ENCODE results near the gene TMSB15C.

The TMSB15C gene

GRCh38 chrX:104047171-104047570, 28.9 kb downstream of the TMSB15C start:
- no peaks in the 10 kb centered on the region for H3K36me3 Mint-ChIP-seq (ENCODE audit: low read depth)
- H3K4me1 Mint-ChIP-seq: no peaks in the 10 kb centered on the region
- peaks cover 7% of the 10 kb centered on the region for H3K27me3 Mint-ChIP-seq (ENCODE audit: low read depth)
- H3K9me3 Mint-ChIP-seq: peaks cover 20% of the 10 kb centered on the region
- TF ChIP-seq CTCF (IDR thresholded peaks at IDR 0.05; ENCODE audit: unreplicated experiment in 3 of 3): no peak
- H3K4me3 Mint-ChIP-seq: no peak overlapping the region
- no peak overlapping the region for H3K27ac Mint-ChIP-seq

GRCh38 chrX:104045642-104046041, 30.4 kb downstream of the TMSB15C start:
- Mint-ChIP-seq H3K4me1 (no peaks in the 10 kb centered on the region), H3K27me3 (ENCODE audit: low read depth) (peaks cover 7% of the 10 kb centered on the region), H3K4me3 (no peak overlapping the region), H3K36me3 (ENCODE audit: low read depth) (no peaks in the 10 kb centered on the region), H3K9me3 (peaks cover 24% of the 10 kb centered on the region), H3K27ac (no peak overlapping the region)
- no peak for TF ChIP-seq CTCF (IDR thresholded peaks at IDR 0.05; ENCODE audit: unreplicated experiment in 3 of 3)

GRCh38 chrX:104041003-104041402, 35.0 kb downstream of the TMSB15C start:
- H3K27me3 Mint-ChIP-seq (ENCODE audit: low read depth): peaks cover 5% of the 10 kb centered on the region
- H3K36me3 Mint-ChIP-seq (ENCODE audit: low read depth): no peaks in the 10 kb centered on the region
- no peak overlapping the region for H3K4me3 Mint-ChIP-seq
- H3K27ac Mint-ChIP-seq: no peak overlapping the region
- no peaks in the 10 kb centered on the region for H3K4me1 Mint-ChIP-seq
- H3K9me3 Mint-ChIP-seq: peaks cover 17% of the 10 kb centered on the region
- TF ChIP-seq CTCF (IDR thresholded peaks at IDR 0.05; ENCODE audit: unreplicated experiment in 3 of 3): no peak

GRCh38 chrX:104039689-104040505, 36.1 kb downstream of the TMSB15C start, which contains the start of gene H2BW2:
H2BW2 (plus strand) TSS chrX:104039956; CDS start chrX:104039995, 39 bp downstream.
- H3K4me3 Mint-ChIP-seq: no peak within 1 kb of the TSS
- H3K36me3 Mint-ChIP-seq (ENCODE audit: low read depth): no peaks in the 10 kb centered on the region
- peaks cover 5% of the 10 kb centered on the region for H3K27me3 Mint-ChIP-seq (ENCODE audit: low read depth)
- no peaks in the 10 kb centered on the region for H3K4me1 Mint-ChIP-seq
- H3K9me3 Mint-ChIP-seq: peaks cover 17% of the 10 kb centered on the region
- no peak for TF ChIP-seq CTCF (IDR thresholded peaks at IDR 0.05; ENCODE audit: unreplicated experiment in 3 of 3)
- no peak within 1 kb of the TSS for H3K27ac Mint-ChIP-seq

All from nephron (organoid).